Esophagus muscularis mucosa (tissue), 3 donors: Measurements from ENCODE around the gene SMPD1.

Source experiments
- CTCF ChIP-seq, 3 experiments: fragments of 200-600 bp in 2 of 3; fragments of 450-650 bp in 1 of 3; sonication (generic) in 2 of 3; IDR thresholded peaks; one replicate each; pipeline ENCODE4 v1.5.1; 2017 to 2019; ENCODE audit warnings: antibody characterized with exemption in 3 of 3, mild to moderate bottlenecking in 2 of 3, moderate library complexity in 1 of 3
- EP300 ChIP-seq: sonication (generic); formaldehyde crosslinking; IDR thresholded peaks from one replicate; pipeline ENCODE4 v1.6.1; 2017; ENCODE audit warnings: antibody characterized with exemption

GRCh38 chr11:6427516-6427915 lies 37.2 kb downstream of the SMPD1 start:
- TF ChIP-seq CTCF (IDR thresholded peaks at IDR 0.05) (no peak), EP300 (no peak)
